H9 (cell line): ENCODE measurements around the gene AACS. TPM values are rescaled to one million over a fixed set of nuclear protein-coding genes. Genes with fewer than 3 reads are reported as not detected.

Source experiments
- DNase-seq: peaks from one replicate; pipeline ENCODE4 v3.0.0-alpha.2; 2017
- H2AFZ ChIP-seq: one replicate; pipeline ENCODE4 v1.6.1; 2013; ENCODE audit warnings: mild to moderate bottlenecking, low read length, control low read depth, moderate library complexity
- H2AK5ac ChIP-seq: 2 replicates; pipeline ENCODE4 v1.6.1; 2013; ENCODE audit warnings: low read length, control low read depth, mixed read lengths; ENCODE audit not compliant: insufficient read length
- H2BK120ac ChIP-seq: one replicate; pipeline ENCODE4 v1.6.1; 2013; ENCODE audit warnings: low read depth, mild to moderate bottlenecking, low read length, control low read depth, inconsistent platforms; ENCODE audit not compliant: poor library complexity, severe bottlenecking
- H2BK12ac ChIP-seq: 2 replicates; pipeline ENCODE4 v1.6.1; 2013; ENCODE audit warnings: low read length, control low read depth, mixed read lengths, low read depth; ENCODE audit not compliant: insufficient read length
- H2BK15ac ChIP-seq: 2 replicates; pipeline ENCODE4 v1.6.1; 2013; ENCODE audit warnings: low read depth, low read length, control low read depth
- H2BK20ac ChIP-seq: one replicate; pipeline ENCODE4 v1.6.1; 2013; ENCODE audit warnings: low read depth, mild to moderate bottlenecking, low read length, control low read depth, inconsistent platforms; ENCODE audit not compliant: poor library complexity, severe bottlenecking
- H2BK5ac ChIP-seq: 2 replicates; pipeline ENCODE4 v1.6.1; 2013; ENCODE audit warnings: low read length, control low read depth, mixed read lengths; ENCODE audit not compliant: insufficient read length
- H3K14ac ChIP-seq: 2 replicates; pipeline ENCODE4 v1.6.1; 2013; ENCODE audit warnings: low read length, control low read depth; ENCODE audit not compliant: insufficient read depth
- H3K18ac ChIP-seq: 2 replicates; pipeline ENCODE4 v1.6.1; 2013; ENCODE audit warnings: low read depth, mild to moderate bottlenecking, mixed read lengths, low read length, control low read depth; ENCODE audit not compliant: insufficient read length
- H3K23ac ChIP-seq: 2 replicates; pipeline ENCODE4 v1.6.1; 2013; ENCODE audit warnings: low read length, control low read depth, mixed read lengths, low read depth; ENCODE audit not compliant: insufficient read length
- H3K23me2 ChIP-seq: 2 replicates; pipeline ENCODE4 v1.6.1; 2013; ENCODE audit warnings: low read depth, mild to moderate bottlenecking, mixed read lengths, low read length, control low read depth; ENCODE audit not compliant: insufficient read length, poor library complexity, severe bottlenecking
- H3K27ac ChIP-seq: 2 replicates; pipeline ENCODE4 v1.5.1; 2013; ENCODE audit warnings: low read length, control low read depth, mixed read lengths, low read depth; ENCODE audit not compliant: insufficient read length
- H3K27me3 ChIP-seq: 2 replicates; pipeline ENCODE4 v1.6.1; 2013; ENCODE audit warnings: low read length, control low read depth, inconsistent platforms; ENCODE audit not compliant: insufficient read depth
- H3K4ac ChIP-seq: 2 replicates; pipeline ENCODE4 v1.6.1; 2013; ENCODE audit warnings: low read depth, mild to moderate bottlenecking, control low read depth, inconsistent platforms, low read length, moderate library complexity
- H3K4me1 ChIP-seq: 2 replicates; pipeline ENCODE4 v1.6.1; 2013; ENCODE audit warnings: low read length, control low read depth, inconsistent platforms; ENCODE audit not compliant: insufficient read depth
- H3K4me2 ChIP-seq: 2 replicates; pipeline ENCODE4 v1.6.1; 2013; ENCODE audit warnings: low read length, control low read depth, mixed read lengths; ENCODE audit not compliant: insufficient read length, insufficient read depth
- H3K56ac ChIP-seq: 2 replicates; pipeline ENCODE4 v1.6.1; 2013; ENCODE audit warnings: low read depth, mild to moderate bottlenecking, mixed read lengths, low read length, control low read depth; ENCODE audit not compliant: insufficient read length
- H3K79me1 ChIP-seq: 2 replicates; pipeline ENCODE4 v1.6.1; 2013; ENCODE audit warnings: low read depth, mild to moderate bottlenecking, moderate library complexity, low read length, control low read depth, inconsistent platforms; ENCODE audit not compliant: insufficient read depth, poor library complexity, severe bottlenecking
- H3K79me2 ChIP-seq: 2 replicates; pipeline ENCODE4 v1.6.1; 2013; ENCODE audit warnings: low read length, control low read depth, inconsistent platforms; ENCODE audit not compliant: insufficient read depth
- H3K9ac ChIP-seq: 2 replicates; pipeline ENCODE4 v1.6.1; 2013; ENCODE audit warnings: low read length, control low read depth, mixed read lengths; ENCODE audit not compliant: insufficient read length; ENCODE audit errors: extremely low read depth
- H3K9me3 ChIP-seq: one replicate; pipeline ENCODE4 v1.6.1; 2013; ENCODE audit warnings: low read depth, low read length, inconsistent platforms; ENCODE audit not compliant: control insufficient read depth
- H3T11ph ChIP-seq: one replicate; pipeline ENCODE4 v1.6.1; 2013; ENCODE audit warnings: mild to moderate bottlenecking, low read length, control low read depth, inconsistent platforms
- H4K20me1 ChIP-seq: one replicate; pipeline ENCODE4 v1.6.1; 2013; ENCODE audit not compliant: control insufficient read depth, insufficient read length, insufficient read depth
- H4K5ac ChIP-seq: 2 replicates; pipeline ENCODE4 v1.6.1; 2013; ENCODE audit warnings: low read depth, mild to moderate bottlenecking, mixed read lengths, low read length, control low read depth; ENCODE audit not compliant: insufficient read length
- H4K8ac ChIP-seq: replicated peaks from 2 replicates; pipeline ENCODE4 v1.6.1; 2013; ENCODE audit warnings: low read length, control low read depth, mixed read lengths, low read depth; ENCODE audit not compliant: insufficient read length
- H4K91ac ChIP-seq: 2 replicates; pipeline ENCODE4 v1.6.1; 2013; ENCODE audit warnings: low read depth, mild to moderate bottlenecking, moderate library complexity, mixed read lengths, low read length, control low read depth; ENCODE audit not compliant: insufficient read length
- H3K27ac Mint-ChIP-seq, 3 experiments: 2 replicates in 2 of 3; 3 replicates in 1 of 3; pipeline ENCODE4 v1.8.0; 2020 to 2021; ENCODE audit warnings: mixed read lengths in 3 of 3, mild to moderate bottlenecking in 1 of 3, moderate library complexity in 1 of 3
- H3K27me3 Mint-ChIP-seq: 2 replicates; pipeline ENCODE4 v1.8.0; 2021; ENCODE audit warnings: low read depth, mild to moderate bottlenecking, moderate library complexity, mixed read lengths
- H3K36me3 Mint-ChIP-seq, 3 experiments: 2 replicates in 2 of 3; 3 replicates in 1 of 3; pipeline ENCODE4 v1.8.0; 2020 to 2021; ENCODE audit warnings: low read depth in 3 of 3, mixed read lengths in 3 of 3; ENCODE audit not compliant: insufficient read depth in 1 of 3
- H3K4me1 Mint-ChIP-seq, 2 experiments: 2 replicates each; pipeline ENCODE4 v1.8.0; 2020; ENCODE audit warnings: mixed read lengths in 2 of 2
- H3K4me3 Mint-ChIP-seq, 2 experiments: 2 replicates in 1 of 2; 3 replicates in 1 of 2; pipeline ENCODE4 v1.8.0; 2020 to 2021; ENCODE audit warnings: mild to moderate bottlenecking in 2 of 2, mixed read lengths in 2 of 2, moderate library complexity in 1 of 2
- H3K9me3 Mint-ChIP-seq, 2 experiments: 2 replicates in 1 of 2; 3 replicates in 1 of 2; pipeline ENCODE4 v1.8.0; 2020; ENCODE audit warnings: mild to moderate bottlenecking in 2 of 2, mixed read lengths in 2 of 2, moderate library complexity in 1 of 2
- CTCF ChIP-seq: fragments of 200-600 bp; sonication (generic); conservative IDR thresholded peaks from 3 replicates; pipeline ENCODE4 v1.8.0; 2021; ENCODE audit warnings: antibody characterized with exemption, mild to moderate bottlenecking
- WGBS: extraction: QIAGEN DNeasy Blood & Tissue Kit; methylation state at CpG from one replicate; pipeline ENCODE4 v1.1.7; 2013; ENCODE audit warnings: missing lambda C conversion rate, low lambda C conversion rate, mixed read lengths; ENCODE audit not compliant: insufficient read length; ENCODE audit errors: extremely low coverage; 5-methylcytosine and 5-hydroxymethylcytosine counted together
- total RNA-seq: library from RNA; stranded (reverse); gene quantifications from 2 replicates; pipeline ENCODE4 v1.2.1, GENCODE V29; 2021

The AACS gene
- total RNA-seq, 1 experiment from 2014 or later, result 35.0 TPM

GRCh38 chr12:125032466-125033152, 32.6 kb upstream of the AACS start:
- no peak overlapping the region for H3T11ph ChIP-seq
- H3K4me3 Mint-ChIP-seq, result no peak overlapping the region
- DNase-seq, result no peak
- no peak overlapping the region for H3K14ac ChIP-seq
- no peaks in the 10 kb centered on the region for H3K9me3 ChIP-seq
- H3K4ac ChIP-seq, result no peak overlapping the region
- H2BK5ac ChIP-seq, result no peak overlapping the region
- H4K5ac ChIP-seq, result no peak overlapping the region
- no peaks in the 10 kb centered on the region for H3K27me3 ChIP-seq
- H3K79me2 ChIP-seq, result no peaks in the 10 kb centered on the region
- no peak overlapping the region for H3K4me2 ChIP-seq
- H3K9me3 Mint-ChIP-seq, result peaks cover 4 to 10% of the 10 kb centered on the region in 2 experiments
- H3K4me1 ChIP-seq, result no peaks in the 10 kb centered on the region
- H3K27ac Mint-ChIP-seq, result peak overlapping the region in 1 of 3 experiments; percentile 64; a peak in 1 of 7 replicates
- WGBS, result no CpG with 5 or more reads among the region's 19 CpGs
- peaks cover 5% of the 10 kb centered on the region in 2 experiments for H3K4me1 Mint-ChIP-seq
- H4K8ac ChIP-seq, result no peak overlapping the region
- no peaks in the 10 kb centered on the region for H3K27me3 Mint-ChIP-seq
- H4K91ac ChIP-seq, result no peak overlapping the region
- no peak overlapping the region for H2BK20ac ChIP-seq
- no peak overlapping the region for H3K56ac ChIP-seq
- peaks cover 3 to 5% (median 4%) of the 10 kb centered on the region in 3 experiments; a peak in 4 of 7 replicates for H3K36me3 Mint-ChIP-seq
- H3K27ac ChIP-seq, result no peak overlapping the region
- no peaks in the 10 kb centered on the region for H4K20me1 ChIP-seq
- no peak overlapping the region for H2AFZ ChIP-seq
- no peaks in the 10 kb centered on the region for H3K23me2 ChIP-seq
- no peak overlapping the region for H2BK120ac ChIP-seq
- H3K18ac ChIP-seq, result no peak overlapping the region
- H3K23ac ChIP-seq, result no peak overlapping the region
- no peak overlapping the region for H2AK5ac ChIP-seq
- no peak for TF ChIP-seq CTCF
- no peak overlapping the region for H2BK12ac ChIP-seq
- H3K9ac ChIP-seq, result no peak overlapping the region
- no peaks in the 10 kb centered on the region for H3K79me1 ChIP-seq
- H2BK15ac ChIP-seq, result no peak overlapping the region
